ENCODE data around the gene RALGPS1.

DNA sequence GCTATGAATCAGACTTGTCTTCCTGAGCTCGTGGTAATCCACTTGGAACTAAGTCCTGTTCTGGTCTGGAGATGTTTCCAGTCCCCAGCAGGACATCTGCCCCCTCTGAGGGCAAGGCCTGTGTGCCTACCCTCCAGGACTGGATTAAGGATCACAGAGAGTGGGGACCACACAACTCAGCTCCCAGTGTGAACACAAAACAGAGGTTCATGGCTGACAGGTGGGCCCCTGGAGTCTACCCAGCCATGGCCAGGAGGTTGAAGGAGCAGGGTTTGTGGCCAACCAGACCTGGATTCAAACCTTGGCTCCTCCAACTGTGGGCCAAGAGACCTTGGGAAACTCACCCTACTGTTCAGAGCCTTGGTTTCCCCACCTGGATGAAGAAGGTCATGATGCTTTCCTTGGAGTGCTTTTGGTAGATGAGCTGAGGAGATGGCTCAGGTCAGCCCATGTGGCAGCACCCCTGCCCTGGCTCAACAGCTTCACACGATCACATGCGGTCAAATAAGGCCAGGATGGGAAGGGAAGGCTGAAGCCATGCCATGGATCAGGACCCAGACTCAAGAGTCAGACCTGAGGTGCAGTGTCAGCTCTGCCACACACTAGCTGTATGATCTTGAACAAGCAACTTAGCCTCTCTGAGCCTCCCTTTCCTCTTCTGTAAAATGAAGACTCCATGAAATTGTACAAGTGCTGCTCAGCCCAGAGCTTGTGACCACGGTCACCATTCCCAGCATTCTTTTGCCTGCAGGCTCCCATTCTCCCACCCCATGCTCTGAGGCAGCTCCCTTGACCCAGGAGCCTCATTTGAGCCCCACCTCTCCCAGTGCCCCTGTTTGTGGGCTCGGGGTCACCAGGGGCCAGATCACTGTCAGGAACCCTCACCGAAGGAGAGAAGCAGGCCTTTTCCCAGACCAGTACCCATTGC, 235.1 kb downstream of the RALGPS1 start:
- TF ChIP-seq USF2 (IDR thresholded peaks at IDR 0.05), result no peak
- TF ChIP-seq EP300 (IDR thresholded peaks at IDR 0.05), result no peak
- no peak for TF ChIP-seq POLR2A (IDR thresholded peaks at IDR 0.05; ENCODE audit: low read length)
- no peak for TF ChIP-seq ZSCAN20 (CRISPR knock-in tag; IDR thresholded peaks at IDR 0.05)
- no peak for TF ChIP-seq CTCF (IDR thresholded peaks at IDR 0.05)
- TF ChIP-seq RCOR1 (IDR thresholded peaks at IDR 0.05; ENCODE audit: low read depth, low read length), result no peak
- no peak for TF ChIP-seq NFE2L2 (conservative IDR thresholded peaks at IDR 0.05; ENCODE audit: low read length)
- TF ChIP-seq MYC (IDR thresholded peaks at IDR 0.05; ENCODE audit: borderline replicate concordance, low read length), result no peak
- TF ChIP-seq, protein P1, sequence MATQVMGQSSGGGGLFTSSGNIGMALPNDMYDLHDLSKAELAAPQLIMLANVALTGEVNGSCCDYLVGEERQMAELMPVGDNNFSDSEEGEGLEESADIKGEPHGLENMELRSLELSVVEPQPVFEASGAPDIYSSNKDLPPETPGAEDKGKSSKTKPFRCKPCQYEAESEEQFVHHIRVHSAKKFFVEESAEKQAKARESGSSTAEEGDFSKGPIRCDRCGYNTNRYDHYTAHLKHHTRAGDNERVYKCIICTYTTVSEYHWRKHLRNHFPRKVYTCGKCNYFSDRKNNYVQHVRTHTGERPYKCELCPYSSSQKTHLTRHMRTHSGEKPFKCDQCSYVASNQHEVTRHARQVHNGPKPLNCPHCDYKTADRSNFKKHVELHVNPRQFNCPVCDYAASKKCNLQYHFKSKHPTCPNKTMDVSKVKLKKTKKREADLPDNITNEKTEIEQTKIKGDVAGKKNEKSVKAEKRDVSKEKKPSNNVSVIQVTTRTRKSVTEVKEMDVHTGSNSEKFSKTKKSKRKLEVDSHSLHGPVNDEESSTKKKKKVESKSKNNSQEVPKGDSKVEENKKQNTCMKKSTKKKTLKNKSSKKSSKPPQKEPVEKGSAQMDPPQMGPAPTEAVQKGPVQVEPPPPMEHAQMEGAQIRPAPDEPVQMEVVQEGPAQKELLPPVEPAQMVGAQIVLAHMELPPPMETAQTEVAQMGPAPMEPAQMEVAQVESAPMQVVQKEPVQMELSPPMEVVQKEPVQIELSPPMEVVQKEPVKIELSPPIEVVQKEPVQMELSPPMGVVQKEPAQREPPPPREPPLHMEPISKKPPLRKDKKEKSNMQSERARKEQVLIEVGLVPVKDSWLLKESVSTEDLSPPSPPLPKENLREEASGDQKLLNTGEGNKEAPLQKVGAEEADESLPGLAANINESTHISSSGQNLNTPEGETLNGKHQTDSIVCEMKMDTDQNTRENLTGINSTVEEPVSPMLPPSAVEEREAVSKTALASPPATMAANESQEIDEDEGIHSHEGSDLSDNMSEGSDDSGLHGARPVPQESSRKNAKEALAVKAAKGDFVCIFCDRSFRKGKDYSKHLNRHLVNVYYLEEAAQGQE (IDR thresholded peaks at IDR 0.05), result no peak
- no peak for TF ChIP-seq POLR2AphosphoS2 (conservative IDR thresholded peaks at IDR 0.05; ENCODE audit: low read length)
- TF ChIP-seq CEBPB (IDR thresholded peaks at IDR 0.05), result no peak
- TF ChIP-seq, protein P2, sequence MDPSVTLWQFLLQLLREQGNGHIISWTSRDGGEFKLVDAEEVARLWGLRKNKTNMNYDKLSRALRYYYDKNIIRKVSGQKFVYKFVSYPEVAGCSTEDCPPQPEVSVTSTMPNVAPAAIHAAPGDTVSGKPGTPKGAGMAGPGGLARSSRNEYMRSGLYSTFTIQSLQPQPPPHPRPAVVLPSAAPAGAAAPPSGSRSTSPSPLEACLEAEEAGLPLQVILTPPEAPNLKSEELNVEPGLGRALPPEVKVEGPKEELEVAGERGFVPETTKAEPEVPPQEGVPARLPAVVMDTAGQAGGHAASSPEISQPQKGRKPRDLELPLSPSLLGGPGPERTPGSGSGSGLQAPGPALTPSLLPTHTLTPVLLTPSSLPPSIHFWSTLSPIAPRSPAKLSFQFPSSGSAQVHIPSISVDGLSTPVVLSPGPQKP (IDR thresholded peaks at IDR 0.05; ENCODE audit: low read depth, low read length), result no peak
- TF ChIP-seq RAD21 (conservative IDR thresholded peaks at IDR 0.05 in 1 of 2, IDR thresholded peaks at IDR 0.05 in 1 of 2), result no peak
- no peak for TF ChIP-seq SMC3 (IDR thresholded peaks at IDR 0.05)

All from A549 (cell line).